Prostate gland (tissue), 1 donor: ENCODE data around the gene TBC1D13.

Source experiments
- POLR2A ChIP-seq: fragments of 450-650 bp; IDR thresholded peaks from one replicate; pipeline ENCODE4 v1.6.1; 2016; ENCODE audit warnings: antibody characterized with exemption, mild to moderate bottlenecking
- POLR2AphosphoS5 ChIP-seq: sonication (generic); formaldehyde crosslinking; IDR thresholded peaks from one replicate; pipeline ENCODE4 v1.6.1; 2017; ENCODE audit warnings: antibody characterized with exemption

GRCh38 chr9:128798896-128799295 lies 11.8 kb downstream of the TBC1D13 start:
- TF ChIP-seq POLR2A (no peak), POLR2AphosphoS5 (no peak)
